ENCODE data around the gene EPHB2. TPM values are rescaled to one million over a fixed set of nuclear protein-coding genes. Genes with fewer than 3 reads are reported as not detected.

Gene EPHB2
- total and polyA plus RNA-seq, 2 donors (not counting 3 experiments of a cell fraction or from before 2014, with no cell fraction given), result 50.8 to 69.1 TPM

GRCh38 chr1:22916471-22916820, 205.8 kb downstream of the EPHB2 start:
- Histone ChIP-seq H3K9me1 (replicated peaks; ENCODE audit: control insufficient read depth, extremely low read depth, insufficient read depth, low read length) (no peaks in the 10 kb centered on the region), H3K27ac (ENCODE audit: insufficient read depth, low read depth, low read length) (no peak overlapping the region), H4K20me1 (replicated peaks; ENCODE audit: control insufficient read depth, extremely low read depth, insufficient read depth, low read length) (no peaks in the 10 kb centered on the region), H3K27me3 (ENCODE audit: control insufficient read depth in 2 of 2, insufficient read depth in 2 of 2, low read length in 2 of 2) (no peaks in the 10 kb centered on the region), H3K36me3 (ENCODE audit: control insufficient read depth in 2 of 2, extremely low read depth in 1 of 2, insufficient read depth in 2 of 2, low read length in 2 of 2) (peaks cover 3 to 13% of the 10 kb centered on the region in 2 experiments), H3K4me3 (replicated peaks in 1 of 3; ENCODE audit: insufficient read depth in 1 of 3, low read depth in 1 of 3, low read length in 3 of 3) (no peak overlapping the region), H2AFZ (ENCODE audit: low read depth, low read length) (no peak overlapping the region), H3K9me3 (replicated peaks; ENCODE audit: control insufficient read depth, insufficient read depth, low read length) (no peaks in the 10 kb centered on the region), H3K4me2 (ENCODE audit: insufficient read depth, low read length) (no peak overlapping the region), H3K4me1 (ENCODE audit: control insufficient read depth, extremely low read depth, insufficient read depth, low read length) (no peaks in the 10 kb centered on the region), H3K9ac (replicated peaks; ENCODE audit: extremely low read depth, insufficient read depth, low read length) (no peak overlapping the region), H3K79me2 (ENCODE audit: control insufficient read depth, insufficient read depth, low read length) (no peaks in the 10 kb centered on the region)
- dilution Hi-C loops (cut with MboI; ENCODE audit: extremely low pct_ligation_motif_present, low sequenced_read_pairs) (no loop called here), intact Hi-C loops (cut with micrococcal nuclease) (no loop called here)
- POLR2A ChIA-PET, result no interaction called here
- BruUV-seq (replicated peaks), result no TSS peak
- no peak for TF ChIP-seq CTCF (IDR thresholded peaks at IDR 0.05; ENCODE audit: extremely low read depth in 1 of 2, insufficient read depth in 1 of 2, low read depth in 1 of 2, low read length in 2 of 2)
- TF ChIP-seq POLR2A (IDR thresholded peaks at IDR 0.05; ENCODE audit: low read depth, low read length), result no peak
- no peak for TF ChIP-seq MYC (IDR thresholded peaks at IDR 0.05; ENCODE audit: low read depth, low read length)
- TF ChIP-seq JUN (IDR thresholded peaks at IDR 0.05; ENCODE audit: borderline replicate concordance, insufficient read depth, insufficient read length, low read depth), result no peak
- TF ChIP-seq MAX (IDR thresholded peaks at IDR 0.05; ENCODE audit: insufficient read depth, insufficient read length), result no peak
- no peak for TF ChIP-seq EZH2 (IDR thresholded peaks at IDR 0.05; ENCODE audit: borderline replicate concordance, low read depth, low read length, severe bottlenecking)
- no peak for TF ChIP-seq FOS (IDR thresholded peaks at IDR 0.05; ENCODE audit: borderline replicate concordance, insufficient read depth, low read length)
- FAIRE-seq (no peak), DNase-seq (ENCODE audit: low read depth, low spot score) (peak; percentile 15)
- CTCF ChIA-PET, result interaction anchor here (1.1 to 3.2 kb wide), 3 partner anchors 14 to 242 kb away, joined by 6 to 8 read pairs (median 8); no protein-coding TSS in a partner anchor
